Measurements from ENCODE around the gene CFAP161. TPM values are rescaled to one million over a fixed set of nuclear protein-coding genes. Genes with fewer than 3 reads are reported as not detected.

The CFAP161 gene
- total and polyA plus RNA-seq, 9 of the 15 experiments (the other 6 are each of a cell fraction or from before 2014, with no cell fraction given), result 25.8 to 83.3 (median 75.6) TPM

- no peaks in the 10 kb centered on the region for H4K20me1 ChIP-seq (replicated peaks; ENCODE audit: control insufficient read depth, insufficient read depth, low read length)
- no peaks in the 10 kb centered on the region for H3K27me3 ChIP-seq (ENCODE audit: control insufficient read depth in 2 of 2, insufficient read depth in 2 of 2, low read length in 2 of 2)
- no TSS peak for BruUV-seq (replicated peaks)
- H3K9me3 ChIP-seq (replicated peaks; ENCODE audit: control insufficient read depth, insufficient read depth, low read depth, low read length), result no peaks in the 10 kb centered on the region
- POLR2A ChIA-PET, result interaction anchor here (0.7 kb wide), 1 partner anchor 72 kb away, joined by 4 read pairs; no protein-coding TSS in a partner anchor
- ATAC-seq (no peak), DNase-seq (ENCODE audit: extremely low read depth in 1 of 4, low spot score in 3 of 4) (no peak), FAIRE-seq (no peak)
- H3K9me1 ChIP-seq (ENCODE audit: control insufficient read depth, insufficient read depth, low read length), result no peaks in the 10 kb centered on the region
- H2AFZ ChIP-seq (ENCODE audit: low read depth, low read length), result no peak overlapping the region
- no peak overlapping the region for H3K4me2 ChIP-seq (ENCODE audit: insufficient read depth, low read length)
- peaks cover 30% of the 10 kb centered on the region for H3K79me2 ChIP-seq (ENCODE audit: control insufficient read depth, insufficient read depth, low read length)
- in situ Hi-C loops (cut with MboI), result no loop called here
- peaks cover 12 to 46% of the 10 kb centered on the region in 2 experiments; a peak in 4 of 5 replicates for H3K4me1 ChIP-seq (replicated peaks in 1 of 2; ENCODE audit: control insufficient read depth in 2 of 2, insufficient read depth in 2 of 2, low read length in 2 of 2)
- CTCF ChIA-PET (ENCODE audit: low intra/inter-chr PET ratio), result no interaction called here
- H3K9ac ChIP-seq (ENCODE audit: insufficient read depth in 1 of 2, low read depth in 2 of 2, low read length in 2 of 2), result no peak overlapping the region
- TF ChIP-seq RBM25 (IDR thresholded peaks at IDR 0.05; ENCODE audit: low read depth, low read length, severe bottlenecking), result peak; percentile 51
- no peak for TF ChIP-seq CREBBP (IDR thresholded peaks at IDR 0.05; ENCODE audit: low read depth, low read length)
- peak; percentile 87 for TF ChIP-seq ZNF121 (CRISPR knock-in tag; conservative IDR thresholded peaks at IDR 0.05)
- H3K36me3 ChIP-seq (ENCODE audit: control insufficient read depth, insufficient read depth, low read length), result no peaks in the 10 kb centered on the region; the same call in 1 of the 3 replicates
- no peak overlapping the region for H3K27ac ChIP-seq (ENCODE audit: extremely low read depth, low read depth, low read length)
- no peak overlapping the region for H3K4me3 ChIP-seq
- WGBS (ENCODE audit: insufficient coverage, low coverage, missing lambda C conversion rate), result 79% methylated on average over 10 of the region's 10 CpGs
- intact Hi-C loops (cut with micrococcal nuclease), result no loop called here
Observed at GRCh38 chr15:81097116-81097889, 36.8 kb upstream of the CFAP161 start.

- intact Hi-C loops (cut with micrococcal nuclease), result no loop called here
- in situ Hi-C loops (cut with MboI), result no loop called here
- H3K4me3 ChIP-seq, result no peak overlapping the region
- BruUV-seq (replicated peaks), result no TSS peak
- H3K9ac ChIP-seq (ENCODE audit: insufficient read depth in 1 of 2, low read depth in 2 of 2, low read length in 2 of 2), result no peak overlapping the region
- ChIA-PET POLR2A (no interaction called here), CTCF (ENCODE audit: low intra/inter-chr PET ratio) (no interaction called here)
- H3K27me3 ChIP-seq (ENCODE audit: control insufficient read depth in 2 of 2, insufficient read depth in 2 of 2, low read length in 2 of 2), result no peaks in the 10 kb centered on the region
- no peaks in the 10 kb centered on the region for H3K9me3 ChIP-seq (replicated peaks; ENCODE audit: control insufficient read depth, insufficient read depth, low read depth, low read length)
- no peaks in the 10 kb centered on the region; the same call in 1 of the 3 replicates for H3K36me3 ChIP-seq (ENCODE audit: control insufficient read depth, insufficient read depth, low read length)
- H3K4me1 ChIP-seq (replicated peaks in 1 of 2; ENCODE audit: control insufficient read depth in 2 of 2, insufficient read depth in 2 of 2, low read length in 2 of 2), result peaks cover 10 to 40% of the 10 kb centered on the region in 2 experiments; a peak in 4 of 5 replicates
- H4K20me1 ChIP-seq (replicated peaks; ENCODE audit: control insufficient read depth, insufficient read depth, low read length), result no peaks in the 10 kb centered on the region
- TF ChIP-seq NFYB (IDR thresholded peaks at IDR 0.05; ENCODE audit: extremely low read depth, insufficient read length), result no peak
- no peak for TF ChIP-seq ELF4 (CRISPR knock-in tag; IDR thresholded peaks at IDR 0.05)
- no peak for TF ChIP-seq POLR3G (IDR thresholded peaks at IDR 0.05; ENCODE audit: extremely low read depth, insufficient read length, insufficient replicate concordance)
- peak; percentile 23 for TF ChIP-seq MEIS2 (IDR thresholded peaks at IDR 0.05; ENCODE audit: partially characterized antibody)
- H3K27ac ChIP-seq (ENCODE audit: extremely low read depth, low read depth, low read length), result no peak overlapping the region
- peaks cover 35% of the 10 kb centered on the region for H3K79me2 ChIP-seq (ENCODE audit: control insufficient read depth, insufficient read depth, low read length)
- no peak for DNase-seq (ENCODE audit: extremely low read depth in 1 of 4, low spot score in 3 of 4)
- no peak overlapping the region for H2AFZ ChIP-seq (ENCODE audit: low read depth, low read length)
- no peak overlapping the region for H3K4me2 ChIP-seq (ENCODE audit: insufficient read depth, low read length)
- 77% methylated on average over 5 of the region's 5 CpGs for WGBS (ENCODE audit: insufficient coverage, low coverage, missing lambda C conversion rate)
- FAIRE-seq, result no peak
- no peak for ATAC-seq
- no peaks in the 10 kb centered on the region for H3K9me1 ChIP-seq (ENCODE audit: control insufficient read depth, insufficient read depth, low read length)
Observed at GRCh38 chr15:81097890-81098280, 36.2 kb upstream of the CFAP161 start.
